SK-N-SH treated with all-trans-retinoic acid at 6 μM for 48 hours (cell line): ENCODE measurements around the gene FBXL17.

Source experiments
- ATAC-seq: fragments of 200-7000 bp; cut with Tn5 transposase; 3 replicates; pipeline ENCODE4 v1.9.1; 2020; ENCODE audit warnings: mild to moderate bottlenecking, moderate library complexity
- ARNTL ChIP-seq: fragments of 450-650 bp; formaldehyde crosslinking; IDR thresholded peaks from 2 replicates; pipeline ENCODE4 v1.5.0; 2020; ENCODE audit warnings: low read depth, mild to moderate bottlenecking, moderate library complexity, borderline replicate concordance
- BACH2 ChIP-seq: fragments of 250-450 bp; sonication (Bioruptor Pico); IDR thresholded peaks from 2 replicates; pipeline ENCODE4 v1.9.0; 2021; ENCODE audit warnings: mild to moderate bottlenecking, borderline replicate concordance
- CREB5 ChIP-seq: fragments of 250-450 bp; sonication (Bioruptor Pico); IDR thresholded peaks from 2 replicates; pipeline ENCODE4 v1.5.1; 2020; ENCODE audit warnings: low read depth, mild to moderate bottlenecking, moderate library complexity
- CSDC2 ChIP-seq: fragments of 250-450 bp; sonication (Bioruptor Pico); IDR thresholded peaks from 2 replicates; pipeline ENCODE4 v1.5.0; 2020; ENCODE audit warnings: mild to moderate bottlenecking, moderate library complexity
- ESRRG ChIP-seq: fragments of 250-450 bp; sonication (Bioruptor Pico); IDR thresholded peaks from 2 replicates; pipeline ENCODE4 v1.6.1; 2021; ENCODE audit warnings: mild to moderate bottlenecking
- GLIS3 ChIP-seq: fragments of 250-450 bp; sonication (Bioruptor Pico); IDR thresholded peaks from 2 replicates; pipeline ENCODE4 v1.5.0; 2020; ENCODE audit warnings: mild to moderate bottlenecking, moderate library complexity
- OSR1 ChIP-seq: fragments of 250-450 bp; sonication (Bioruptor Pico); IDR thresholded peaks from 2 replicates; pipeline ENCODE4 v1.8.0; 2022; ENCODE audit warnings: moderate library complexity, mild to moderate bottlenecking, inconsistent platforms
- POU6F1 ChIP-seq: fragments of 250-450 bp; sonication (Bioruptor Pico); IDR thresholded peaks from 2 replicates; pipeline ENCODE4 v1.8.0; 2021; ENCODE audit warnings: low read depth, mild to moderate bottlenecking, moderate library complexity, borderline replicate concordance
- SNAI2 ChIP-seq: fragments of 250-450 bp; sonication (Bioruptor Pico); IDR thresholded peaks from 2 replicates; pipeline ENCODE4 v1.5.0; 2020; ENCODE audit warnings: mild to moderate bottlenecking, moderate library complexity
- TCF4 ChIP-seq: fragments of 250-450 bp; sonication (Bioruptor Pico); IDR thresholded peaks from 2 replicates; pipeline ENCODE4 v1.8.0; 2021; ENCODE audit warnings: mild to moderate bottlenecking, moderate library complexity, borderline replicate concordance
- TOX ChIP-seq: fragments of 250-450 bp; sonication (Bioruptor Pico); IDR thresholded peaks from 2 replicates; pipeline ENCODE4 v1.8.0; 2021; ENCODE audit warnings: mild to moderate bottlenecking, moderate library complexity, borderline replicate concordance
- TSHZ2 ChIP-seq: fragments of 250-450 bp; sonication (Bioruptor Pico); IDR thresholded peaks from 2 replicates; pipeline ENCODE4 v1.5.0; 2020; ENCODE audit warnings: mild to moderate bottlenecking, moderate library complexity
- ZFP3 ChIP-seq: fragments of 250-450 bp; sonication (Bioruptor Pico); IDR thresholded peaks from 2 replicates; pipeline ENCODE4 v1.5.0; 2020; ENCODE audit warnings: mild to moderate bottlenecking, moderate library complexity
- ZFP30 ChIP-seq: fragments of 450-650 bp; formaldehyde crosslinking; IDR thresholded peaks from 2 replicates; pipeline ENCODE4 v1.5.0; 2022; ENCODE audit warnings: mild to moderate bottlenecking, moderate library complexity
- ZNF70 ChIP-seq: fragments of 450-650 bp; formaldehyde crosslinking; IDR thresholded peaks from 2 replicates; pipeline ENCODE4 v1.5.0; 2020; ENCODE audit warnings: mild to moderate bottlenecking, moderate library complexity
- ZNF8 ChIP-seq: fragments of 450-650 bp; formaldehyde crosslinking; IDR thresholded peaks from 2 replicates; pipeline ENCODE4 v1.5.0; 2020; ENCODE audit warnings: mild to moderate bottlenecking, moderate library complexity
- TF ChIP-seq, protein P1 (sequence below): fragments of 250-450 bp; sonication (Bioruptor Pico); IDR thresholded peaks from 2 replicates; pipeline ENCODE4 v1.8.0; 2020; ENCODE audit warnings: mild to moderate bottlenecking, moderate library complexity, borderline replicate concordance

Gene FBXL17

GRCh38 chr5:107878661-107879060, 503.2 kb downstream of the FBXL17 start (continued):
- TF ChIP-seq SNAI2 = no peak
- TF ChIP-seq TSHZ2 (CRISPR knock-in tag) = no peak
- TF ChIP-seq TCF4 (CRISPR knock-in tag) = no peak

DNA sequence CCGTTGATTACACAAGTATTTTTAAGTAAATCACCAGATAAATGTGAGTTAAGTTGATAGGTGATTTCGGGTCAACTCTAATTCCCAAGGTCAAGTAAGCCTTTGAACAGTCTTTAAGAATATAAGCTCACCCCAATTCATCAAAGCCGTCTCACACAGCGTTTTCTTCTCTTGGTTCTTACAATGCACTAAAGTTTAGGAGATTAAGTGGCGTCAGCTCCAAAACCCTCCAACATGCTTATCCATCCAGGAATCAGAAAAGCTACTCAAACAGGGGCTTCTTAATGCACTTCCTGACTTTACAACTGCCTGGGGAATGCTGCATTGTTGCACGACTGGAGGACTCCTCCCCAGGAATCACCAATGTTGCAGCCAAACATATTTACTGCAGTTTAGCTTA, 505.0 kb downstream of the FBXL17 start:
- TF ChIP-seq CREB5 (CRISPR knock-in tag) = no peak
- no peak for TF ChIP-seq SNAI2
- TF ChIP-seq, protein P1, sequence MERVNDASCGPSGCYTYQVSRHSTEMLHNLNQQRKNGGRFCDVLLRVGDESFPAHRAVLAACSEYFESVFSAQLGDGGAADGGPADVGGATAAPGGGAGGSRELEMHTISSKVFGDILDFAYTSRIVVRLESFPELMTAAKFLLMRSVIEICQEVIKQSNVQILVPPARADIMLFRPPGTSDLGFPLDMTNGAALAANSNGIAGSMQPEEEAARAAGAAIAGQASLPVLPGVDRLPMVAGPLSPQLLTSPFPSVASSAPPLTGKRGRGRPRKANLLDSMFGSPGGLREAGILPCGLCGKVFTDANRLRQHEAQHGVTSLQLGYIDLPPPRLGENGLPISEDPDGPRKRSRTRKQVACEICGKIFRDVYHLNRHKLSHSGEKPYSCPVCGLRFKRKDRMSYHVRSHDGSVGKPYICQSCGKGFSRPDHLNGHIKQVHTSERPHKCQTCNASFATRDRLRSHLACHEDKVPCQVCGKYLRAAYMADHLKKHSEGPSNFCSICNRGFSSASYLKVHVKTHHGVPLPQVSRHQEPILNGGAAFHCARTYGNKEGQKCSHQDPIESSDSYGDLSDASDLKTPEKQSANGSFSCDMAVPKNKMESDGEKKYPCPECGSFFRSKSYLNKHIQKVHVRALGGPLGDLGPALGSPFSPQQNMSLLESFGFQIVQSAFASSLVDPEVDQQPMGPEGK (CRISPR knock-in tag) = no peak
- TF ChIP-seq ESRRG (CRISPR knock-in tag) = no peak
- ATAC-seq = no peak

- no peak for ATAC-seq
- no peak for TF ChIP-seq ZNF8
- TF ChIP-seq CREB5 (CRISPR knock-in tag) = no peak
- TF ChIP-seq GLIS3 (CRISPR knock-in tag) = no peak
- no peak for TF ChIP-seq TOX
- no peak for TF ChIP-seq ESRRG (CRISPR knock-in tag)
- TF ChIP-seq ZFP30 (CRISPR knock-in tag) = no peak
- no peak for TF ChIP-seq CSDC2 (CRISPR knock-in tag)
- no peak for TF ChIP-seq ZFP3 (CRISPR knock-in tag)
- no peak for TF ChIP-seq ZNF70
- TF ChIP-seq POU6F1 (CRISPR knock-in tag) = no peak
These were observed 505.6 kb downstream of the FBXL17 start for GRCh38 chr5:107876261-107876660.

DNA sequence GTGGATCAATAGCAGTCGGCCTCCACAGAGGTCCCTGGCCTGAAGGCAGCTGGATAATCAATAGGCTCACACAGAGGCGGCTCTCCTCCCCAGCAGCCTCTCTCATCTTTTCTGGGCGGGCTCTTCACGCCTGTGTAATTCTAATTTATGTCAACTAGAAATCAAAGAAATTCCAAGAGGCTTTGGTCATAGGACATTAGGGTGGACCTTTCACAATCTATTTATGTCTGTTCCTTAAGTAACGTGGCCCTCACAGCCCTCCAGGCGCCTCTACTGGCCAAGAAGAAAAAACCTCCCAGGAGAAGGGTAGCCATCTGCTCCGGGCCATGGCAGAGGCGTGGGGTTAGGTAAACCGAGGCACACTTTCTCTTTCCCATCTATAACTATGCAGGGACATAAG, 506.1 kb downstream of the FBXL17 start:
- no peak for ATAC-seq
- no peak for TF ChIP-seq TOX
- no peak for TF ChIP-seq BACH2 (CRISPR knock-in tag)
- TF ChIP-seq TCF4 (CRISPR knock-in tag) = no peak
- TF ChIP-seq ARNTL (CRISPR knock-in tag) = no peak
- no peak for TF ChIP-seq ESRRG (CRISPR knock-in tag)
- TF ChIP-seq CSDC2 (CRISPR knock-in tag) = no peak
- no peak for TF ChIP-seq ZNF8
- TF ChIP-seq GLIS3 (CRISPR knock-in tag) = no peak
- no peak for TF ChIP-seq POU6F1 (CRISPR knock-in tag)
- TF ChIP-seq, protein P1 (CRISPR knock-in tag) = no peak
- TF ChIP-seq ZNF70 = no peak
- no peak for TF ChIP-seq OSR1 (CRISPR knock-in tag)
- TF ChIP-seq CREB5 (CRISPR knock-in tag) = no peak
- no peak for TF ChIP-seq TSHZ2 (CRISPR knock-in tag)
